Endodermal cell (in vitro differentiated cells): Measurements from ENCODE around the gene UBLCP1. TPM values are rescaled to one million over a fixed set of nuclear protein-coding genes. Genes with fewer than 3 reads are reported as not detected.

Experiments used
- DNase-seq: peaks from one replicate; pipeline ENCODE4 v3.0.0-alpha.2; 2017
- H3K27ac ChIP-seq: 2 replicates; pipeline ENCODE4 v1.5.1; 2013; ENCODE audit warnings: mild to moderate bottlenecking, low read depth, low read length, moderate library complexity
- H3K27me3 ChIP-seq: 2 replicates; pipeline ENCODE4 v1.6.1; 2013; ENCODE audit warnings: mild to moderate bottlenecking, low read length, moderate library complexity; ENCODE audit not compliant: insufficient read depth, control insufficient read depth, poor library complexity, severe bottlenecking
- H3K36me3 ChIP-seq: 2 replicates; pipeline ENCODE4 v1.7.0; 2013; ENCODE audit warnings: mild to moderate bottlenecking, low read length, moderate library complexity; ENCODE audit not compliant: control insufficient read depth, insufficient read depth
- H3K4me1 ChIP-seq: one replicate; pipeline ENCODE4 v1.7.0; 2013; ENCODE audit warnings: low read length; ENCODE audit not compliant: control insufficient read depth, insufficient read depth
- H3K4me3 ChIP-seq: 2 replicates; pipeline ENCODE4 v1.5.1; 2013; ENCODE audit warnings: mild to moderate bottlenecking, low read length, moderate library complexity
- H3K9ac ChIP-seq: 2 replicates; pipeline ENCODE4 v1.6.1; 2013; ENCODE audit warnings: mild to moderate bottlenecking, low read length, moderate library complexity; ENCODE audit not compliant: poor library complexity, severe bottlenecking; ENCODE audit errors: extremely low read depth
- H3K9me3 ChIP-seq: 2 replicates; pipeline ENCODE4 v1.6.1; 2013; ENCODE audit warnings: mild to moderate bottlenecking, low read length, moderate library complexity; ENCODE audit not compliant: control insufficient read depth
- H3K27ac Mint-ChIP-seq: 2 replicates; pipeline ENCODE4 v1.8.0; 2020; ENCODE audit warnings: mixed read lengths
- H3K27me3 Mint-ChIP-seq: 2 replicates; pipeline ENCODE4 v1.8.0; 2021; ENCODE audit warnings: mild to moderate bottlenecking, mixed read lengths; ENCODE audit not compliant: insufficient read depth
- H3K36me3 Mint-ChIP-seq: 2 replicates; pipeline ENCODE4 v1.8.0; 2020; ENCODE audit warnings: low read depth, mixed read lengths
- H3K4me1 Mint-ChIP-seq: 2 replicates; pipeline ENCODE4 v1.8.0; 2020; ENCODE audit warnings: mixed read lengths
- H3K4me3 Mint-ChIP-seq: 2 replicates; pipeline ENCODE4 v1.8.0; 2020; ENCODE audit warnings: mild to moderate bottlenecking, moderate library complexity, mixed read lengths
- H3K9me3 Mint-ChIP-seq: 2 replicates; pipeline ENCODE4 v1.8.0; 2020; ENCODE audit warnings: mild to moderate bottlenecking, mixed read lengths
- WGBS, 2 experiments: methylation state at CpG; one replicate each; pipeline versions ENCODE4 v1.1.5 to v1.1.7; 2013; ENCODE audit warnings: missing lambda C conversion rate in 2 of 2, mixed read lengths in 1 of 2; ENCODE audit not compliant: insufficient coverage in 1 of 2, insufficient read length in 1 of 2; 5-methylcytosine and 5-hydroxymethylcytosine counted together
- total RNA-seq, 2 donors: library from RNA; stranded (reverse); fragmentation: NEBNext Ultra II Directional in 1 of 2; extraction: Animal tissue kit (Norgen Biotek cat#: 25700) in 1 of 2; gene quantifications; 2 replicates in 1 of 2; 3 replicates in 1 of 2; pipeline ENCODE4 v1.2.1, GENCODE V29; 2021
- TF ChIP-seq, protein P1 (sequence below): fragments of 200-600 bp; sonication (generic); conservative IDR thresholded peaks from 2 replicates; pipeline ENCODE4 v1.5.0; 2021; ENCODE audit warnings: antibody characterized with exemption, mild to moderate bottlenecking

UBLCP1 gene
- total RNA-seq, 2 donors from 2014 or later, result 38.0 to 44.4 TPM

- Mint-ChIP-seq H3K36me3 (peaks cover 68% of the 10 kb centered on the region), H3K4me3 (no peak overlapping the region), H3K4me1 (no peaks in the 10 kb centered on the region), H3K9me3 (no peaks in the 10 kb centered on the region), H3K27ac (no peak overlapping the region), H3K27me3 (no peaks in the 10 kb centered on the region)
- no peak overlapping the region for H3K9ac ChIP-seq
- H3K27me3 ChIP-seq, result no peaks in the 10 kb centered on the region
- H3K36me3 ChIP-seq, result peaks cover 89% of the 10 kb centered on the region
- no peak overlapping the region for H3K4me3 ChIP-seq
- no peak for DNase-seq
- no peaks in the 10 kb centered on the region for H3K9me3 ChIP-seq
- TF ChIP-seq, protein P1, sequence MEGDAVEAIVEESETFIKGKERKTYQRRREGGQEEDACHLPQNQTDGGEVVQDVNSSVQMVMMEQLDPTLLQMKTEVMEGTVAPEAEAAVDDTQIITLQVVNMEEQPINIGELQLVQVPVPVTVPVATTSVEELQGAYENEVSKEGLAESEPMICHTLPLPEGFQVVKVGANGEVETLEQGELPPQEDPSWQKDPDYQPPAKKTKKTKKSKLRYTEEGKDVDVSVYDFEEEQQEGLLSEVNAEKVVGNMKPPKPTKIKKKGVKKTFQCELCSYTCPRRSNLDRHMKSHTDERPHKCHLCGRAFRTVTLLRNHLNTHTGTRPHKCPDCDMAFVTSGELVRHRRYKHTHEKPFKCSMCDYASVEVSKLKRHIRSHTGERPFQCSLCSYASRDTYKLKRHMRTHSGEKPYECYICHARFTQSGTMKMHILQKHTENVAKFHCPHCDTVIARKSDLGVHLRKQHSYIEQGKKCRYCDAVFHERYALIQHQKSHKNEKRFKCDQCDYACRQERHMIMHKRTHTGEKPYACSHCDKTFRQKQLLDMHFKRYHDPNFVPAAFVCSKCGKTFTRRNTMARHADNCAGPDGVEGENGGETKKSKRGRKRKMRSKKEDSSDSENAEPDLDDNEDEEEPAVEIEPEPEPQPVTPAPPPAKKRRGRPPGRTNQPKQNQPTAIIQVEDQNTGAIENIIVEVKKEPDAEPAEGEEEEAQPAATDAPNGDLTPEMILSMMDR, result no peak
- H3K27ac ChIP-seq, result no peak overlapping the region
- H3K4me1 ChIP-seq, result no peaks in the 10 kb centered on the region
Measured at GRCh38 chr5:159273923-159274322, 10.8 kb downstream of the UBLCP1 start.

DNA sequence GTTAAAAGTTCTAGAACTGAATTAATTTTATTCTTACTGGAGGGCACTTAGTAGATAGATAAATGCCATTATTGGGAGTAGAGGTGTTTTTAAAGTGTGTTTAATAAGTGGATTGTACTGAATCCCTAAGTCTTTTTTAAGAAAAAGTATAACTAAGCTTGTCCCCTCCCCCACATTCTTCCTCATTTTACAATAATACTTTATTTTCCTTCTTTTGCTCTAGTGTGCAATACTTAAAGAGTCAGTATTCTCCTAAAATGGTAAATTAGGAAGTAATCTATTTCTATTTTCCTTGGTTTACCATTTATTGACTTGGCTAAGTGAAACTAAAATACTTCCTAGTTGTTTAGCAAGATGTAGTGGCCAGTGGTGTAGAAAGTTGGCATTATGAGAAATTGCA is 11.6 kb downstream of the UBLCP1 start:
- Mint-ChIP-seq H3K9me3 (no peaks in the 10 kb centered on the region), H3K27ac (no peak overlapping the region), H3K4me3 (no peak overlapping the region), H3K4me1 (no peaks in the 10 kb centered on the region), H3K27me3 (no peaks in the 10 kb centered on the region), H3K36me3 (peaks cover 68% of the 10 kb centered on the region)
- no peaks in the 10 kb centered on the region for H3K4me1 ChIP-seq
- H3K9ac ChIP-seq, result no peak overlapping the region
- no peak overlapping the region for H3K27ac ChIP-seq
- H3K36me3 ChIP-seq, result peaks cover 89% of the 10 kb centered on the region
- no peak overlapping the region for H3K4me3 ChIP-seq
- H3K27me3 ChIP-seq, result no peaks in the 10 kb centered on the region
- TF ChIP-seq, protein P1, result no peak
- no peaks in the 10 kb centered on the region for H3K9me3 ChIP-seq
- DNase-seq, result no peak

- TF ChIP-seq, protein P1, result peak; percentile 79
- 77 to 89% methylated on average over 4 to 8 of the region's 8 CpGs for WGBS, 2 experiments
- peaks cover 5% of the 10 kb centered on the region for H3K4me1 Mint-ChIP-seq
Measured at GRCh38 chr5:159286420-159287035, 23.4 kb downstream of the UBLCP1 start.

More at GRCh38 chr5:159286420-159287035, 23.4 kb downstream of the UBLCP1 start:
- Histone ChIP-seq H3K27ac (no peak overlapping the region), H3K9me3 (no peaks in the 10 kb centered on the region), H3K27me3 (no peaks in the 10 kb centered on the region), H3K4me3 (no peak overlapping the region), H3K9ac (no peak overlapping the region), H3K36me3 (peaks cover 27% of the 10 kb centered on the region), H3K4me1 (peaks cover 3% of the 10 kb centered on the region)
- Mint-ChIP-seq H3K9me3 (no peaks in the 10 kb centered on the region), H3K27me3 (no peaks in the 10 kb centered on the region), H3K36me3 (peaks cover 3% of the 10 kb centered on the region), H3K27ac (no peak overlapping the region), H3K4me3 (no peak overlapping the region)
- DNase-seq, result no peak
